Stimulated activated CD8-positive, alpha-beta memory T cell treated with anti-CD3 and anti-CD28 coated beads, Interleukin-4, amount 100 ng/mL, for 24 hours (primary cell): ENCODE data around the gene SPATA31C1.
"Not testable (repeated sequence)": the region's sequence is repeated elsewhere in the genome, so short reads cannot be mapped to it uniquely, and the experiment has no call there.

Experiments
- DNase-seq: peaks from one replicate; pipeline ENCODE4 v3.0.0-alpha.2; 2020; ENCODE audit warnings: low read depth

The SPATA31C1 gene

DNA sequence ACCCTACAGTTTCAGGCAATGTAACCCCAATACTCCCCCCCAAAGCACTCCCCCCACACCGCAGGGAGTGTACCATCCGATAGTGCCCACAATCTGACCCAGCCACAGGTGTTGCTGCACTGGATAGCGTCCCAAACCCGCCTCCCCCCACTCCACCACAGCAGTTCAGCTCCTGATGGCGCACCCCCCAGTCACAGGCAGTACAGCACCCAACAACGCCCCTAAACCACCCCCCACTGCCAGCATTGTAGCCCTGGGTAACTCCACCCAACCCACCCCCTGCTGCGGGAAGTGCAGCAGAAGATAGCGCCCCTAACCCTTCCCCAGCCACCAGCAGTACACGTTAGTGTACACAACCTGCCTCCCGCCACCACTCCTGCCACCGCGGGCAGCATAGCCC, 20.6 kb downstream of the SPATA31C1 start:
- not testable (repeated sequence) for DNase-seq

DNA sequence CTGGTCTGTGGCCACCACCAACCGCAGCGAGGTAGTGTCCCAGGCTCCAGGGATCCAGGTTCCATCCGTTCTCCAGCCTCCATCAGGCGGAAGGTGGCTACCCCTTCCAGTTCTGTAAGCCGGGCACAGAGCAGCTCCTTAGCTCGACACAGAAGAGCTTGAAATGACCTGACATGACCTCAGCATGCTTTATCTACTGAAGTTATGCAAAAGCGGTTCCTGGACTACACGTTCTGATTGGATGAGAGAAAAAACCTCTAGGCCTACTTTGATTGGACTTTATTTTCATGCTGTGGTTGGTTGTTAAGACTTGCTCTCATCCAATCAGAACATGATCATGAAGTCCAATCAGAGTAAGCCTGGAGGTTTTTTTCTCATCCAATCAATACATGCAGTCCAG, 21.3 kb downstream of the SPATA31C1 start:
- not testable (repeated sequence) for DNase-seq

DNA sequence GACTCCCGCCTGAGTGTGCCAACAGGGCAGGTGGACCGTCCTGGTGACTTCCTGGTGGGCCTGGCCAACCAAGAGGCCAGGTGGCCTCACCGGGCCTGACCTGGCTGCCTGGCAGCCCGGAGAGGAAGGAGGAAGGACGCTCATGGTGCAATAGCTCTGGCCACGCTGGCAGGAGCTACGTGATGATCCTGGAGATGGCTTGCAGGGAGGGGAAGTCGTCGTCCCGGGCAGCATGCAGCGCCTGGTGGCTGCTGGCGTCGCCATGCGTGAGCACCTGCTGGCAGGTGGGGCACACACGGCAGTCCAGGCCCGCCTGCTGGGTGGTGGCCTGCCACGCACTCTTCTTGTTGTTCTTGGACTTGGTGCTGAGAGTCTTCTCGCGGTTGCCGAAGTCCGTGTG, 26.3 kb downstream of the SPATA31C1 start:
- no peak for DNase-seq

DNA sequence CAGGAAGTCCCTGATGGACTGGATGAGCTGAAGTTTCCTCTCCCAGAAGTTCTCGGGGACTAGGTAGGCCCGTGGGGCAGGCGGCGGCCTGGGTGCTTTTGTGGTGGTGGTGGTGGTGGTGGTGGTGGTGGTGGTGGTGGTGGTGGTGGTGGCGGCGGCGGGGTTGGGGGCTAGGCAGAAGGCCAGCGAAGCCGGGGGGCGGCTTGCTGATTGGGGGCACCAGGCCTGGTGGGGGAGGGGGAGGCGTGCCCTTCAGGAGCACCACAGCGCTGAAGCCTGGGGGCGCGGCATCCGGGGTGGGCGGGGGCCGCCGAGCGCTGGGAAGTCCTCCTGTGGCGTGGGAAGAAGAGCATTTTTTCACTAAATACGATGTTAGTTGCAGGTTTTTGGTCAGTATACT, 26.9 kb downstream of the SPATA31C1 start:
- no peak for DNase-seq

DNA sequence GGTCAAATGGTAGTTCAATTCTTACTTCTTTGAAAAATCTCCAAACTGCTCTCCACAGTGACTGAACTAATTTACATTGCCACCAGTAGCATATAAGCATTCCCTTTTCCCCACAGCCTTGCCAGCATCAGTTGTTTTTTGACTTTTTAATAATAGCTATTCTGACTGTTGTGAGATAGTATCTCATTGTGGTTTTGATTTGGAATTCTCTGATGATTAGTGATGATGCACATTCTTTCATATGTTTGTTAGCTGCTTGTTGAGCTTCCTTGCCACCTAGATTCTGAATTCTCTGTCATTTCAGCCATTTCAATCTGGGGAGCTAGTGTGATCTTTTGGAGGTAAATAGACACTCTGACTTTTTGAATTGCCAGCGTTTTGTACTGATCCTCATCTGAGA, 32.5 kb downstream of the SPATA31C1 start:
- no peak for DNase-seq

DNA sequence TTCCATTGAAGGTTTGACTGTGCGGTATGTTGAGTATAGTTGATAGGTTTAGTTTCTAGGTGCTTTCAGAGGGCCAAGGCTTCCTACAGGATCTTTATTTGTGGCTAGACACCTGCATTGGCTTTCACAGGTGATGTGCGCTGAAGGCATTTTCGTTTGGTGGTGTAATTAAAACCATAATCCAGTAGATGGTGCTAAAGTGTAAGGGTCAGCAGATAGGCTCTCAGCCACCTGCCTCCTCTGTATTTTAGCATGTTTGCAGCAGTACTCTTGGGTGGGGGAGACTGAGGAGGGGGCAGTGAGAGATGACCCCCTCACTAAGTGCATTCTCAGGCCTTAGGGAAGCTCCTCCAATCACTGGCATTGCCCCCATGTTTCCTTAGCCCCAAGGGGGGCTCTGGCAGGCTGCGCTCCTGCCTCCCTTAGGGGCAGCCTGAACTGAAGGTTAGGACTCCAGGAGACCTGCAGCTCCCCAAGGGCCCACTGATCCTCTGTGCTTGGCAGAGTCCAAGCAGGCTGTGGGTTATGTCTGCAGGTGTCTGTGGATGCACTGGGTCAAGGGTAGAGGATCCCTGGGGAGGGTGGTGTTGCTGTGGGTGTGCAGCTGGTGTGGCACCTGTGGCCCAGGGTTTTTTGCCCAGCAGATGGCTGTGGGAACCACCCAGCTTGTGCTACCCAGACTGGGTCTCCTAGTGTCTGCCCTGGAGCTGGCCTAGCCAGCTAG, 33.2 kb downstream of the SPATA31C1 start:
- DNase-seq = no peak

DNA sequence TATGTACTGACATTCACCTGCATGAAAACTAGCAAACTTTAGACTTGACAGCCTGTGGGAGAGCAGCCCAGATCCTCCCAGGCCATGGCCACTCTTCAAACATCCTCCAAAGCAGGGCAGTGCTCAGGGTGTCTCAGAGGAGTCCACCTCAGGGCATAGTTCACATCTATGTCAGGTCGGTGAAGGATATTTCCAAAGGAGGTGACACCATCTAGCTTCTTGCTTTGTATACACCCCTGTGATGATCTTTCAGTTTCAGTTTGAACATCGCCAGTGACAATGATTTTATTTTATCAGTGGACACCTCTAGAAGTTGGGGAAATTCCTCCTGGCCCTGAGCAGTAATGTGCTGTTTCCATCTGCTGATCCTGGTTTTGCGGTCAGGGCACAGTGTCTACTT, 36.5 kb downstream of the SPATA31C1 start:
- no peak for DNase-seq

DNA sequence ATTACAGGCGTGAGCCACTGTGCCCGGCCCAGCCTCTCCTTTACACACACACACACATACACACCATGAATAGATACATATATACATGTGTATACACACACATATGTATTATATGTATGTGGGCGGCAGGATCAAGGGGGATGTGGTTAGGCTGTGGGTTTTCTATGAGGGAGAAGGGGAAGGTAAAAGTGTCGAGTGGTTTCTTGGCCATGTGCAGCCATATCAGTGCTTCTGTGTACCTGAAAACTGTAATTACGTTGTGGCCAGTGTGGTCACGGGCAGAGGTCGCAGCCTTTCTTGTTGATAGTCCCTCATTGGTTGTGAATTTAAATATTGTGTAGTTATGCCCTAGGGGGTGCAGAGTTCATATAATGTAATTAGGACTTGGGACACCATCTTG, 40.1 kb downstream of the SPATA31C1 start:
- no peak for DNase-seq

DNA sequence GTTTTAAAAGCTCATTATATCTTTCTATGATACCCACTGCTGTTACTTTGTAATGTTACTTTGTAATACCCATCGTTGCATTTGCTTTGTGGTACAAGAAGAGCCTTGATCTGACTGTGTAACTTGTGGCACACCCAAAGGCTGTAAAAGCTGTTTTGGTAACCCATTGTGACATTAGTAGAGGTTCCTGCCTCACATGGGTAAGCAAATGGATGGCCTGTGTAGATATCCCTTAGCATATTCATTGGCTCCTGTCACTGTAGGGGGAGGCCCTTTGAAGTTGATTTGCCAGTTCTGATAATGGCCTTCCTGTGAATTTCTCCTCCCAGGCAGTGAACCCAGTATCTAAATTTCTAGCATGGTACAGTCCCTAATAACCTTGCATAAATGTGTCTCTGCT, 40.8 kb downstream of the SPATA31C1 start:
- no peak for DNase-seq

DNA sequence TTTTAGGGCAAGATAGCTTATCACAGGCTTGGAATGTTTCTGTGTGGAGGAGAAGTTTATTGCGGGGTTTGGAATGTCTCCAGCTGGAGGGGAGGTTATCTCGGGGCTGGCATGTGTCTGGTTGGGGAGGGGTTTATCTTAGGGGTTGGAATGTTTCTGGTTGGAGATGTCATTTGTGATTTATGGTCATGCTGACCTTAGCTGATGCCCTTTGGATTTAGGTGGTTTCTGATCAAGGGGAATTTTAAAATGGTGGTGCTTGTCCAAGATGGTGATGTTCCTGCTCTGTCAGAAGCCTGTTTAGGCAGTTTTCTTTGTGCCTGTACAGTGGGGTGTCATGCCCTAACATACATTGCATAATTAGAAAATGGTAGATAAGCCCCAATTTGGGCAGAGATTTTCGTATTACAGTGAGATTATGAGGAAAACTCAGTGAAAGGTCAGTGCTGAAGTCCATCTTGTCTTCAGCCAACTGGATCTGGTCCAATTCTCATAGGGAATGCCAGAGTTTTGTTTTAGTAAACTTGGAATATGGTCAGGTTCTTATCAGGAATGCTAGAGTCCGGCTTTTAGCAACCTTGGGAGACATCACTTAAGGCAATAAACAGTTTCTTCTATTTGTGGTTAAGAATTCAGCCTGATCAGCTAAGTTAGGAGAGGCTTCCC, 42.3 kb downstream of the SPATA31C1 start:
- DNase-seq = no peak

DNA sequence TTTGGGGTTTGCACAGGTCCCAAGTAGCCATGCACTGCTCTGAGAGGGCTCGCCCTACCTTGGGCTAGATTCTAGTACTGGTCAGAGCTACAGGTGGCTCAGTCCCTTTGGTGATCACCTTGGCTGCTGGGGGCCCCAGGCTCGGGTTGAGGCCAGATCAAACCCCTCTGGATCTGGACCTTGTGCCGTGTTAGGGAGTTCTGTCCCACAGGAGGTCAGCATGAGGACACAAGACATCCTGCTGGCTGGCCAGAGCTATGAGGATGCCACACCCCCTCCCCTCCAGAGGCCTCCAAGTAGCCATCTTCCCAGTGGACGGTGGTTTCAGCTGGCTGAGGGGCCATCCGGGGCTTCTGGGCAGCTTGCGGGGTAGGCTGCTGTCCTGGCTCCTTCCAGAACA, 46.0 kb downstream of the SPATA31C1 start:
- no peak for DNase-seq

DNA sequence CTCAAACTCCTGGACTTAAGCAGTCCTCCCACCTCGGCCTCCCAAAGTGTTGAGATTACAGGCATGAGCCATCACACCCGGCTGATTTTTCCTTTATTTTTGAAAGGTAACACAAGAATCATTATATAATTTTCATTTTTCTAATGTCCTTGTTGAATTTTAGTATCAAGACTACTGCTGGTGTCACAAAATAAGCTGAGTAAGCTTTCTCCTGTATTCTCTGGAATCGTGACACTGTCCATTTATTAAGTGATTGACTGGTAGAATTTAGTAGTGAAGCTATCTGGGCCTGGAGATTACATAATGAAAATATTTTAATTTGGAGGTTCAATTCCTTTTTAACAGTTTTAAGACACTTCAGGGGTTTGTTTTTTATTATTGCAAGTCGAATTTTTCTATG, 47.1 kb downstream of the SPATA31C1 start:
- no peak for DNase-seq

DNA sequence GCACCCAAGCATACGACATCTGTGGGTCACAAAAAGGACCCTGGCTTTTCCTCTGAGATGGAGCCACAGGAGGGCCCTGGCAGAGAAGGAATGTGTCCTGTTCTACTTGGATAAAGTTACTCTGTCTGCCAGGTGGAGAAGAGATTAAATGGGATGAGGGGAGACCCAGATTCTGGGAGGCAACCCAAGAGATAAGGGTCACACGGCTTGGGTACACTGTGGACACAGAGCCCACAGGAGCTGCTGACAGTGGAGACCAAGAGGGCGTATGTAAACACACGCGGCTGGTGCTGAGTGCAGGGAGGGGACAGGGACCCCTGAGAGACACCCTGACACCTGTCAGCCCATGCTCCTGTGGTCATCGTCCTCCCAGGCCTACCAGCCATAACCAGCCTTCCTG, 50.4 kb downstream of the SPATA31C1 start:
- no peak for DNase-seq

DNA sequence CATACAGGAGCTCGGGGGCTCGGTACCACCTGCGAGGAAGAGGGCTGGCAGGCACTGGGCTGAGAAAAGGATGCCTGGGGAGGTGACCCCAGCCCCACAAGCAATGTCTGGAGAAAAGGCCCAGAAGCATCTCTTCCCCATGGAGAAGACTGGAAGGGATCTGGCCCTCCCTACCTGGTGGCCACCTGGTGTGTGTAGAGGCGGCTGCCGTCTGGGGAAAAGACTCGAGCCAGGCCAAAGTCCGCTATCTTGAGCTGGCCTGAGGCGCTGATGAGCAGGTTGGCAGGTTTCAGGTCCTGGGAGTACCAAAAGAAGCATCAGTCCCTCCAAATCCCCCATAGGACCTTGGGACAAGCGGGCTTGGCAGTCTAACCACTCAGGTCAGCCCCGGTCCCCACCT, 52.8 kb downstream of the SPATA31C1 start:
- DNase-seq = no peak

DNA sequence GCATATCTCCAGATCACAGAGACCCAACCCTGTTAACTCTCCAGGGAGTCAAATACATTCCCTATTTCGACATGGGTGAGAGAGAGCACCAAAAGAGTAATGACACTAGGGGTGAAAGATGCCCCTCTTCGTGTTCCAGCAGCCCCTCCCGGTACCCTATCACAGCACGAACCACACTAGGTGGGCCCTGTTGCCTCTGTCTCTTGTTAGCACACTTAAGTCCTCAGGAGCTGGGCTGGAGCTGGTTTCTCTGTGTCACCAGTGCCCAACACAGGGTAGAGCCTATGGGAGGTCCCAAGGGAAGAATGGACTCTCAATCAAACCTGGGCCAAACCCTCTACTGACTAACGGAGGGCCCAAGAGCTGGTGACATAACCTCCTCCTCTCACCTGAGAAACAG, 55.4 kb downstream of the SPATA31C1 start:
- no peak for DNase-seq
